ENCODE measurements around the gene ITM2B. TPM values are rescaled to one million over a fixed set of nuclear protein-coding genes. Genes with fewer than 3 reads are reported as not detected.

ITM2B gene
- total and polyA plus RNA-seq, 12 donors = 229 to 1,235 (median 697) TPM

DNA sequence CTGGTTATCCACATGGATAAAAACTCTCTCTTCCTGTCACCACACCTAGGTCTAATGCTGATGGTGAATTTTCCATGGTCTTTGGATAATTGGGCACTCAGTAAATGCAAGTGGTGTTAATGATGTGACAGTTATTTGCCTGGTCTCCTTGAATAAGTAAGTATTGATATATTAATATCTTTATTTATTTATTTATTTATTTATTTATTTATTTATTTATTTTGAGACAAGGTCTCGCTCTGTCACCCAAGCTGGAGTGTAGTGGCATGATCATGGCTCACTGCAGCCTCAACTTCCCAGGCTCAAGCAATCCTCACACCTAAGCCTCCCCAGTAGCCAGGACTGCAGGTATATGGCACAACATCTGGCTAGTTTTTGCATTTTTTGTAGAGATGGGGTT lies 46.3 kb upstream of the ITM2B start:
- H3K4me1 ChIP-seq (replicated peaks in 1 of 2) = no peaks in the 10 kb centered on the region
- H3K27ac ChIP-seq = no peak overlapping the region
- TF ChIP-seq, protein P1, sequence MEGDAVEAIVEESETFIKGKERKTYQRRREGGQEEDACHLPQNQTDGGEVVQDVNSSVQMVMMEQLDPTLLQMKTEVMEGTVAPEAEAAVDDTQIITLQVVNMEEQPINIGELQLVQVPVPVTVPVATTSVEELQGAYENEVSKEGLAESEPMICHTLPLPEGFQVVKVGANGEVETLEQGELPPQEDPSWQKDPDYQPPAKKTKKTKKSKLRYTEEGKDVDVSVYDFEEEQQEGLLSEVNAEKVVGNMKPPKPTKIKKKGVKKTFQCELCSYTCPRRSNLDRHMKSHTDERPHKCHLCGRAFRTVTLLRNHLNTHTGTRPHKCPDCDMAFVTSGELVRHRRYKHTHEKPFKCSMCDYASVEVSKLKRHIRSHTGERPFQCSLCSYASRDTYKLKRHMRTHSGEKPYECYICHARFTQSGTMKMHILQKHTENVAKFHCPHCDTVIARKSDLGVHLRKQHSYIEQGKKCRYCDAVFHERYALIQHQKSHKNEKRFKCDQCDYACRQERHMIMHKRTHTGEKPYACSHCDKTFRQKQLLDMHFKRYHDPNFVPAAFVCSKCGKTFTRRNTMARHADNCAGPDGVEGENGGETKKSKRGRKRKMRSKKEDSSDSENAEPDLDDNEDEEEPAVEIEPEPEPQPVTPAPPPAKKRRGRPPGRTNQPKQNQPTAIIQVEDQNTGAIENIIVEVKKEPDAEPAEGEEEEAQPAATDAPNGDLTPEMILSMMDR (IDR thresholded peaks at IDR 0.05) = no peak
- no peak for TF ChIP-seq POLR2A (IDR thresholded peaks at IDR 0.05)
- H3K9me3 ChIP-seq (replicated peaks in 1 of 3) = no peaks in the 10 kb centered on the region
- intact Hi-C loops (cut with DNase I) = no loop called here
- no peak for DNase-seq
- H3K4me3 ChIP-seq = no peak overlapping the region
- 94 to 97% (median 95%) methylated on average over 1 of the region's 1 CpG for WGBS, 4 donors
- no peaks in the 10 kb centered on the region for H3K36me3 ChIP-seq (replicated peaks in 1 of 2)
- no peaks in the 10 kb centered on the region for H3K27me3 ChIP-seq

DNA sequence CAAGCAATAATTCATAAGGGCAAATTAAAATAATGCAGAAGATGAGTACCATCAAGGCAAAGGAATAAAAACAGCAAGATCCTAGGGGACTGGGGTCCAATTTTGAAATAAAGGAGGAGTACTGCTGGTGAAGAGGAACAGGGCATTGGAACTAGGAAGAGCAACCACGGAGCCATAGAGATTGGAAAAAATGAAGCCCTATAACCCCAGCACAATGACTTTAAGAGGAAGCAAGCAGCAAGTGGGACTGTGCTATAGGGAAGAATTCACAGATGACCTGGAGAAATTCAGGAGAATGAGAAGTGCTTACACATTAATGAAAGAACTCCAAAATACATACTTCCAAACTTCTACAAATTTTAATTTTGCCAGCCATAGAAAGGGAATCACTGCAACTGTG lies 44.9 kb upstream of the ITM2B start:
- Histone ChIP-seq H3K27me3 (no peaks in the 10 kb centered on the region), H3K4me3 (no peak overlapping the region), H3K36me3 (replicated peaks in 1 of 2) (no peaks in the 10 kb centered on the region), H3K27ac (no peak overlapping the region), H3K4me1 (replicated peaks in 1 of 2) (no peaks in the 10 kb centered on the region), H3K9me3 (replicated peaks in 1 of 3) (no peaks in the 10 kb centered on the region)
- intact Hi-C loops (cut with DNase I) = no loop called here
- DNase-seq = no peak
- TF ChIP-seq, protein P1 (IDR thresholded peaks at IDR 0.05) = no peak
- TF ChIP-seq POLR2A (IDR thresholded peaks at IDR 0.05) = no peak
- WGBS, 4 donors = 66 to 78% (median 71%) methylated on average over 1 of the region's 1 CpG

DNA sequence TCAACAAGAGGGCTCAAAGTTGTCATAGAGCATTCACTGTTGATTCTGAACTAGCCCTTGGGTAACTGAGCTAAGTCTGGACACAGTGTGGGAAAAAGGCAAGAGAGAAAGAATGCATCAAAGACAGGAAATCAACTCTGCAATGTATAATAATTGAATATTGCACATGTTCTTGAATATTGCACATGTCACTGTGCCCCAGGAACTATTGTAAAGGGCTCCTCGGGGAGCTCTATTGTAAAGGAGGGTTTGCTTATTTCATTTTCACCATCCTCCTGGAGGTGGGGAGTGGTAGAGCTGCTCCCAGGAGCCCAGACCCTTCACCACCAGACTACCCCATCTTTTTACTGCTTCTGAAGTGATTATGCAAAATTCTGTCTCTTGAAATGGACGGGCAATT lies 44.4 kb upstream of the ITM2B start:
- Histone ChIP-seq H3K4me1 (replicated peaks in 1 of 2) (no peaks in the 10 kb centered on the region), H3K27ac (no peak overlapping the region), H3K9me3 (replicated peaks in 1 of 3) (no peaks in the 10 kb centered on the region), H3K27me3 (no peaks in the 10 kb centered on the region), H3K36me3 (replicated peaks in 1 of 2) (no peaks in the 10 kb centered on the region), H3K4me3 (no peak overlapping the region)
- DNase-seq = no peak
- 77 to 83% (median 79%) methylated on average over 2 of the region's 2 CpGs for WGBS, 4 donors
- intact Hi-C loops (cut with DNase I) = no loop called here
- TF ChIP-seq, protein P1 (IDR thresholded peaks at IDR 0.05) = no peak
- no peak for TF ChIP-seq POLR2A (IDR thresholded peaks at IDR 0.05)

DNA sequence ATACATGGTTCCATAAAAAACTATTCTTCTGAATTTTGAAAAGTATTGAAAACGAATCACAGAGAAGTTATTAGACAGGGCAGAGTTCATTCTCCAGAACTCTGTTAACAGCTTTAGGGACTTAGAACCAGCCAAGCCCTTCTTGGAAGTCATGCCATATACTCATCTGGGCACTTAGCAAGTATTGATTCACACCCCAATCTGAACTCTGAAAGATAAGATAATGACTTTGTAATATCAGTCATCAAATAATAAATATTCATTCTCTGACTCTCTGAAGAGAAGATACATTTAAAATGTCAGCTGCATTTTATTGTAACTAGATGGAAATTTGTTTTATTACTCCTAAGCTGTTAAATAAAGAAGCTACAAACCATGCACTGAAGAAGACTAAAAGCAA lies 43.8 kb upstream of the ITM2B start:
- Histone ChIP-seq H3K27ac (no peak overlapping the region), H3K4me1 (replicated peaks in 1 of 2) (no peaks in the 10 kb centered on the region), H3K4me3 (no peak overlapping the region), H3K27me3 (no peaks in the 10 kb centered on the region), H3K9me3 (replicated peaks in 1 of 3) (no peaks in the 10 kb centered on the region), H3K36me3 (replicated peaks in 1 of 2) (no peaks in the 10 kb centered on the region)
- TF ChIP-seq, protein P1 (IDR thresholded peaks at IDR 0.05) = no peak
- no peak for TF ChIP-seq POLR2A (IDR thresholded peaks at IDR 0.05)
- intact Hi-C loops (cut with DNase I) = no loop called here
- 63 to 78% (median 67%) methylated on average over 1 of the region's 1 CpG for WGBS, 4 donors
- DNase-seq = no peak

Measured in adrenal gland (tissue), 12 donors.